ENCODE measurements around the gene UNC45A. TPM values are rescaled to one million over a fixed set of nuclear protein-coding genes. Genes with fewer than 3 reads are reported as not detected.

UNC45A gene
- polyA plus RNA-seq, 1 donor (not counting 4 experiments of a cell fraction or from before 2014, with no cell fraction given), result 63.1 TPM

DNA sequence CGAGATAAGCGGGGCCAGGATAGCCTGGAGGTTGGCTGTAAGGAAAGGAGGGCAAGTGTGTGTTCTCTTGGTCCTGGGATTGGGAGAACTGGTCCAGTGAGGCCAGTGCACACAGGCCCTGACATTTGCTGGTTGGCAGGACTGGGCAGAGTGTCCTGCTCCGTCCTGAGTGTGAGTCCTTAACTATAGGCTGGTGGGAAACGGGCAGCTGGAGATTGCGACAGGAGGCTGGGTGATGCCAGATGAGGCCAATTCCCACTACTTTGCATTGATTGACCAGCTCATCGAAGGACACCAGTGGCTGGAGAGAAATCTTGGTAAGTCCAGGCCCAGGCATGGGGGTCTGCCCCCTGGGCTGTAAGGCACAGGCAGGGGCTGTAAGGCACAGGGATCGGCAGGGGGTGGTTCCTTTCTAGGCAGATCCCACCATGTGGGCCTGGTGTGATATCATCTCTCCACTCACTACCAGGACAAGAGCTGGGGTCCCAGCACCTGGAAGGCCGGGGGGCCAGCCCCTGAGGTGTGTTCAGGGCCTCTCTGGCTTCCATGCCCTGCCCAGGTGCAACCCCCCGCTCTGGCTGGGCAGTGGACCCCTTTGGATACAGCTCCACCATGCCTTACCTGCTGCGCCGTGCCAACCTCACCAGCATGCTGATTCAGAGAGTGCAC, 28.8 kb upstream of the UNC45A start:
- no peaks in the 10 kb centered on the region for H4K20me1 ChIP-seq (ENCODE audit: control insufficient read depth, extremely low read depth, insufficient read depth, low read length)
- no peak overlapping the region for H2AFZ ChIP-seq (ENCODE audit: control insufficient read depth, low read length)
- H3K9me1 ChIP-seq (ENCODE audit: control insufficient read depth, extremely low read depth, insufficient read depth, low read length), result peaks cover 2% of the 10 kb centered on the region
- H3K9ac ChIP-seq (ENCODE audit: control insufficient read depth, extremely low read depth, insufficient read depth, low read length), result no peak overlapping the region
- H3K27me3 ChIP-seq (ENCODE audit: control insufficient read depth, extremely low read depth, insufficient read depth, low read length), result no peaks in the 10 kb centered on the region
- H3K36me3 ChIP-seq (ENCODE audit: control insufficient read depth in 2 of 2, extremely low read depth in 1 of 2, insufficient read depth in 2 of 2, low read length in 2 of 2), result peaks cover 3 to 10% of the 10 kb centered on the region in 2 experiments
- H3K9me3 ChIP-seq (ENCODE audit: control insufficient read depth, low read depth, low read length), result no peaks in the 10 kb centered on the region
- H3K79me2 ChIP-seq (ENCODE audit: control insufficient read depth, insufficient read depth, low read length), result no peaks in the 10 kb centered on the region
- DNase-seq (ENCODE audit: low read depth, low spot score), result no peak
- dilution Hi-C loops (cut with MboI; ENCODE audit: extremely low pct_ligation_motif_present, low sequenced_read_pairs), result no loop called here
- H3K4me1 ChIP-seq (ENCODE audit: control insufficient read depth, extremely low read depth, insufficient read depth, low read length), result peaks cover 12% of the 10 kb centered on the region
- H3K4me3 ChIP-seq (ENCODE audit: control insufficient read depth in 2 of 3, extremely low read depth in 1 of 3, insufficient read depth in 2 of 3, low read depth in 1 of 3, low read length in 3 of 3), result no peak overlapping the region
- no peak overlapping the region for H3K4me2 ChIP-seq (ENCODE audit: control insufficient read depth, extremely low read depth, insufficient read depth, low read depth, low read length)
- H3K27ac ChIP-seq (ENCODE audit: control insufficient read depth, insufficient read depth, low read length), result no peak overlapping the region
- TF ChIP-seq EZH2 (IDR thresholded peaks at IDR 0.05; ENCODE audit: low read length), result no peak
- TF ChIP-seq, protein P1, sequence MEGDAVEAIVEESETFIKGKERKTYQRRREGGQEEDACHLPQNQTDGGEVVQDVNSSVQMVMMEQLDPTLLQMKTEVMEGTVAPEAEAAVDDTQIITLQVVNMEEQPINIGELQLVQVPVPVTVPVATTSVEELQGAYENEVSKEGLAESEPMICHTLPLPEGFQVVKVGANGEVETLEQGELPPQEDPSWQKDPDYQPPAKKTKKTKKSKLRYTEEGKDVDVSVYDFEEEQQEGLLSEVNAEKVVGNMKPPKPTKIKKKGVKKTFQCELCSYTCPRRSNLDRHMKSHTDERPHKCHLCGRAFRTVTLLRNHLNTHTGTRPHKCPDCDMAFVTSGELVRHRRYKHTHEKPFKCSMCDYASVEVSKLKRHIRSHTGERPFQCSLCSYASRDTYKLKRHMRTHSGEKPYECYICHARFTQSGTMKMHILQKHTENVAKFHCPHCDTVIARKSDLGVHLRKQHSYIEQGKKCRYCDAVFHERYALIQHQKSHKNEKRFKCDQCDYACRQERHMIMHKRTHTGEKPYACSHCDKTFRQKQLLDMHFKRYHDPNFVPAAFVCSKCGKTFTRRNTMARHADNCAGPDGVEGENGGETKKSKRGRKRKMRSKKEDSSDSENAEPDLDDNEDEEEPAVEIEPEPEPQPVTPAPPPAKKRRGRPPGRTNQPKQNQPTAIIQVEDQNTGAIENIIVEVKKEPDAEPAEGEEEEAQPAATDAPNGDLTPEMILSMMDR (optimal IDR thresholded peaks at IDR 0.05 in 1 of 3, IDR thresholded peaks at IDR 0.05 in 1 of 3, conservative IDR thresholded peaks at IDR 0.05 in 1 of 3; ENCODE audit: extremely low read depth in 1 of 3, insufficient read depth in 2 of 3, low read length in 3 of 3), result no peak
- FAIRE-seq, result no peak

DNA sequence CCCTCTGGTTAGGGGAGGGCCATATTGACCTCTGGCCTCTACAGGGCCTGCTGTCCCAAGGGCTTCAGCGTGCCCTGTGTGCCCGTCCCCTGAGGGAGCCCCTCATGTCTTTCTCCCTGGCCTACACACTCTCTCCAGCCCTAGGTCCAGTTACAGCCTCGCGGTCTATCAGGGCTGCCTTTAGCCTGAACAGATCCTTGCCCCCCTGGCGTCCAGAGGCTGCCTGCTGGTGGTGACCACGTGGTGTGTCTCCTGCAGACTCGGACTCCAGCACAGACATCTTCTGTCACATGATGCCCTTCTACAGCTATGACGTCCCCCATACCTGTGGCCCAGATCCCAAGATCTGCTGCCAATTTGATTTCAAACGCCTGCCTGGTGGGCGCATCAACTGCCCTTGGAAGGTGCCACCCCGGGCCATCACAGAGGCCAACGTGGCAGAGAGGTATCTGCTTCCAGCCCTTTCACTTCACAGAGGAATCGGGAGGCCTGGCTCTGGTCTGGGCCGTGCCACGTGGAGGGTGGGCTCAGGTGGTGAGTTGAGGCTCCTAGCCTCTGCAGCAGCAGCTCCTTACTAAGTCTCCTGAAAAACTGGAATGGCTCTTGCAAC, 27.9 kb upstream of the UNC45A start:
- H3K36me3 ChIP-seq (ENCODE audit: control insufficient read depth in 2 of 2, extremely low read depth in 1 of 2, insufficient read depth in 2 of 2, low read length in 2 of 2), result peaks cover 3 to 12% of the 10 kb centered on the region in 2 experiments
- H3K9ac ChIP-seq (ENCODE audit: control insufficient read depth, extremely low read depth, insufficient read depth, low read length), result no peak overlapping the region
- dilution Hi-C loops (cut with MboI; ENCODE audit: extremely low pct_ligation_motif_present, low sequenced_read_pairs), result no loop called here
- H3K4me2 ChIP-seq (ENCODE audit: control insufficient read depth, extremely low read depth, insufficient read depth, low read depth, low read length), result no peak overlapping the region
- H3K9me3 ChIP-seq (ENCODE audit: control insufficient read depth, low read depth, low read length), result no peaks in the 10 kb centered on the region
- H3K79me2 ChIP-seq (ENCODE audit: control insufficient read depth, insufficient read depth, low read length), result no peaks in the 10 kb centered on the region
- TF ChIP-seq, protein P1 (optimal IDR thresholded peaks at IDR 0.05 in 1 of 3, IDR thresholded peaks at IDR 0.05 in 1 of 3, conservative IDR thresholded peaks at IDR 0.05 in 1 of 3; ENCODE audit: extremely low read depth in 1 of 3, insufficient read depth in 2 of 3, low read length in 3 of 3), result no peak
- TF ChIP-seq EZH2 (IDR thresholded peaks at IDR 0.05; ENCODE audit: low read length), result no peak
- FAIRE-seq (no peak), DNase-seq (ENCODE audit: low read depth, low spot score) (no peak)
- no peak overlapping the region for H2AFZ ChIP-seq (ENCODE audit: control insufficient read depth, low read length)
- H4K20me1 ChIP-seq (ENCODE audit: control insufficient read depth, extremely low read depth, insufficient read depth, low read length), result no peaks in the 10 kb centered on the region
- H3K27ac ChIP-seq (ENCODE audit: control insufficient read depth, insufficient read depth, low read length), result no peak overlapping the region
- H3K9me1 ChIP-seq (ENCODE audit: control insufficient read depth, extremely low read depth, insufficient read depth, low read length), result no peaks in the 10 kb centered on the region
- H3K27me3 ChIP-seq (ENCODE audit: control insufficient read depth, extremely low read depth, insufficient read depth, low read length), result no peaks in the 10 kb centered on the region
- H3K4me3 ChIP-seq (ENCODE audit: control insufficient read depth in 2 of 3, extremely low read depth in 1 of 3, insufficient read depth in 2 of 3, low read depth in 1 of 3, low read length in 3 of 3), result no peak overlapping the region
- peaks cover 8% of the 10 kb centered on the region for H3K4me1 ChIP-seq (ENCODE audit: control insufficient read depth, extremely low read depth, insufficient read depth, low read length)

Data from keratinocyte (primary cell).